Nephron (organoid): ENCODE results near the gene AREL1.

Experiments
- H3K27ac Mint-ChIP-seq, 3 experiments: 2 replicates each; pipeline ENCODE4 v1.8.0; 2020; ENCODE audit warnings: mixed read lengths in 3 of 3, mild to moderate bottlenecking in 2 of 3, moderate library complexity in 1 of 3
- H3K27me3 Mint-ChIP-seq: 2 replicates; pipeline ENCODE4 v1.8.0; 2021; ENCODE audit warnings: low read depth, mild to moderate bottlenecking, moderate library complexity, mixed read lengths
- H3K36me3 Mint-ChIP-seq: 2 replicates; pipeline ENCODE4 v1.8.0; 2020; ENCODE audit warnings: low read depth, mixed read lengths
- H3K4me1 Mint-ChIP-seq: 2 replicates; pipeline ENCODE4 v1.8.0; 2020; ENCODE audit warnings: mixed read lengths
- H3K4me3 Mint-ChIP-seq, 3 experiments: 2 replicates each; pipeline ENCODE4 v1.8.0; 2020; ENCODE audit warnings: mild to moderate bottlenecking in 3 of 3, mixed read lengths in 3 of 3, moderate library complexity in 2 of 3
- H3K9me3 Mint-ChIP-seq: 2 replicates; pipeline ENCODE4 v1.8.0; 2020; ENCODE audit warnings: mixed read lengths
- TF ChIP-seq, protein P1 (sequence below), 3 experiments: fragments of 200-600 bp; sonication (generic); IDR thresholded peaks; one replicate each; pipeline ENCODE4 v1.5.0; 2021; ENCODE audit warnings: antibody characterized with exemption in 3 of 3; ENCODE audit not compliant: unreplicated experiment in 3 of 3

The AREL1 gene

DNA sequence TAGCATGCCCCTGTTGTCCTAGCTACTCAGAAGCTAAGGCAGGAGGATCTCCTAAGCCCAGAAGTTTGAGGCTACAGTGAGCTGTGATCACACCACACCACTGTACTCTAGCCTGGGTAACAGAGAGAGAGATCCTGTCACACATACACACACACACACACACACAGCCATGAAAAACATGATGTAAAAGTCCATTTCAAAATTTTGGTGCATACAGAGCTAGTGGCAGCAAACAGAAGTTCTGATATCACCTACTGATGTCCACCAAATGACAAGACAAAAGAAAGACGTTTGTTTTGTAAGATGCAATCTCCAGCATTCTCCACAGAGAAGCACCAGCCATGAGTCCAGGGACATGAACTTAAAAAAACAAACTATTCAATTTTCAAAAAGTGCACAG lies 15.9 kb downstream of the AREL1 start:
- Mint-ChIP-seq H3K9me3 (peaks cover 8% of the 10 kb centered on the region), H3K4me3 (no peak overlapping the region), H3K4me1 (no peaks in the 10 kb centered on the region), H3K27me3 (no peaks in the 10 kb centered on the region), H3K36me3 (peaks cover 31% of the 10 kb centered on the region), H3K27ac (no peak overlapping the region)
- TF ChIP-seq, protein P1, sequence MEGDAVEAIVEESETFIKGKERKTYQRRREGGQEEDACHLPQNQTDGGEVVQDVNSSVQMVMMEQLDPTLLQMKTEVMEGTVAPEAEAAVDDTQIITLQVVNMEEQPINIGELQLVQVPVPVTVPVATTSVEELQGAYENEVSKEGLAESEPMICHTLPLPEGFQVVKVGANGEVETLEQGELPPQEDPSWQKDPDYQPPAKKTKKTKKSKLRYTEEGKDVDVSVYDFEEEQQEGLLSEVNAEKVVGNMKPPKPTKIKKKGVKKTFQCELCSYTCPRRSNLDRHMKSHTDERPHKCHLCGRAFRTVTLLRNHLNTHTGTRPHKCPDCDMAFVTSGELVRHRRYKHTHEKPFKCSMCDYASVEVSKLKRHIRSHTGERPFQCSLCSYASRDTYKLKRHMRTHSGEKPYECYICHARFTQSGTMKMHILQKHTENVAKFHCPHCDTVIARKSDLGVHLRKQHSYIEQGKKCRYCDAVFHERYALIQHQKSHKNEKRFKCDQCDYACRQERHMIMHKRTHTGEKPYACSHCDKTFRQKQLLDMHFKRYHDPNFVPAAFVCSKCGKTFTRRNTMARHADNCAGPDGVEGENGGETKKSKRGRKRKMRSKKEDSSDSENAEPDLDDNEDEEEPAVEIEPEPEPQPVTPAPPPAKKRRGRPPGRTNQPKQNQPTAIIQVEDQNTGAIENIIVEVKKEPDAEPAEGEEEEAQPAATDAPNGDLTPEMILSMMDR (IDR thresholded peaks at IDR 0.05; ENCODE audit: unreplicated experiment in 3 of 3) = no peak

DNA sequence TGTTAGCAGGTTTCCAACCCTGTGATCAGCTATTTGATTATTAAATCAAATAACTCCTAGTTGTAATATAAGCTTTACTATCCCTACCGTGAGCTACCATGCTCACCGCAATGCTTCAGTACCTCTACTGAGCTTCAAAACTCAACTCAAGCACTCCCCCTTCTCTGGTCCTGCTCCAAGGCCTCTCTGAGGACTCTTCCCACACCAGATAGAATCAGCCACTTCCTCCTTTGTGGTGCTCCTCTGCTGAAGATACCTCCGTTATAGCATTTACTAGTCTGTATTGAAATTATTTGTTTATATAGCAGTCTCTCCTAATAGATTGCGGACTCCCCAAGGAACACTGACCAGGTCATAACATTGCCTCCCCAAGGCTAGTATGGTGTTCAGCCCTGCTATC lies 17.5 kb downstream of the AREL1 start:
- H3K27ac Mint-ChIP-seq = no peak overlapping the region
- no peaks in the 10 kb centered on the region for H3K27me3 Mint-ChIP-seq
- H3K36me3 Mint-ChIP-seq = peaks cover 28% of the 10 kb centered on the region
- H3K4me3 Mint-ChIP-seq = no peak overlapping the region
- no peaks in the 10 kb centered on the region for H3K9me3 Mint-ChIP-seq
- TF ChIP-seq, protein P1 (IDR thresholded peaks at IDR 0.05; ENCODE audit: unreplicated experiment in 3 of 3) = no peak
- H3K4me1 Mint-ChIP-seq = no peaks in the 10 kb centered on the region

DNA sequence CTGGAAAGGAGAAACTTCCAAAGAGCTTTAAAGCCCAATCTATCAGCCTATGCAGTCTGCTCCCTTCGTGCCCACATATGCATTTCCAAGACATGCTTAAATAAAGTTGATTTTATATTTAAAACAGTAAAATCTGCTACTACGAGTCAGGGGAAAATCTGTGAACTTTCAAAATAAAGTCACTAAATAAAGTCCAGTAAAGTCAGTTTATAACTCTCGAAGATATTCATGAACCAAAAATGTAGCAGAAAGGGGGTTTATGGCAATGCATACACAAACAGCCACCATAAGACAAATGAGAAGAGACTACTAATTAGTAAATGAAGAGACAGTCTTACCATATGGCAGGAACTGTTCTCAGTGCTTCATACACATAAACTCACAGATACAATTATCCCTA lies 19.7 kb downstream of the AREL1 start:
- Mint-ChIP-seq H3K36me3 (peaks cover 33% of the 10 kb centered on the region), H3K4me3 (no peak overlapping the region), H3K27me3 (no peaks in the 10 kb centered on the region), H3K27ac (no peak overlapping the region), H3K4me1 (no peaks in the 10 kb centered on the region), H3K9me3 (no peaks in the 10 kb centered on the region)
- TF ChIP-seq, protein P1 (IDR thresholded peaks at IDR 0.05; ENCODE audit: unreplicated experiment in 3 of 3) = no peak

DNA sequence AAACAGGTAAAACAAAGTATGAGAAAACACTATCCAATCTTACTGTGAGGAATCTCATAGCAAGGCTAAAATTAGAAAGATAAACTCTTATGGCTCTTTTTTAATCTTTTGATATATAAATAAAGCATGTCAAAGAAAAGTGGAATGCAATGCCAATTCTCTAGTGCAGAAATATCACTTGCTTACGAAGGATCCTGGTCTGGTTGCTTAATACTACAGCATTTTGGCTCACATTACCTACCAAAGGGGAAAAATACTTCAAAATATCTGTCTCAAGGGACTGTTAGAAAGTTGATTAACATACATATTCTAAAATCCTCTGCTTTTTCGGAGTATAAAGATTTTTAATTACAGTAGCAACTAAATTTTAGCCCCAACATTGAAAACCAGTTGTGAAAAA lies 21.4 kb downstream of the AREL1 start:
- H3K4me1 Mint-ChIP-seq = no peaks in the 10 kb centered on the region
- H3K4me3 Mint-ChIP-seq = no peak overlapping the region
- peaks cover 29% of the 10 kb centered on the region for H3K36me3 Mint-ChIP-seq
- TF ChIP-seq, protein P1 (IDR thresholded peaks at IDR 0.05; ENCODE audit: unreplicated experiment in 3 of 3) = no peak
- no peaks in the 10 kb centered on the region for H3K27me3 Mint-ChIP-seq
- H3K27ac Mint-ChIP-seq = no peak overlapping the region
- H3K9me3 Mint-ChIP-seq = no peaks in the 10 kb centered on the region

DNA sequence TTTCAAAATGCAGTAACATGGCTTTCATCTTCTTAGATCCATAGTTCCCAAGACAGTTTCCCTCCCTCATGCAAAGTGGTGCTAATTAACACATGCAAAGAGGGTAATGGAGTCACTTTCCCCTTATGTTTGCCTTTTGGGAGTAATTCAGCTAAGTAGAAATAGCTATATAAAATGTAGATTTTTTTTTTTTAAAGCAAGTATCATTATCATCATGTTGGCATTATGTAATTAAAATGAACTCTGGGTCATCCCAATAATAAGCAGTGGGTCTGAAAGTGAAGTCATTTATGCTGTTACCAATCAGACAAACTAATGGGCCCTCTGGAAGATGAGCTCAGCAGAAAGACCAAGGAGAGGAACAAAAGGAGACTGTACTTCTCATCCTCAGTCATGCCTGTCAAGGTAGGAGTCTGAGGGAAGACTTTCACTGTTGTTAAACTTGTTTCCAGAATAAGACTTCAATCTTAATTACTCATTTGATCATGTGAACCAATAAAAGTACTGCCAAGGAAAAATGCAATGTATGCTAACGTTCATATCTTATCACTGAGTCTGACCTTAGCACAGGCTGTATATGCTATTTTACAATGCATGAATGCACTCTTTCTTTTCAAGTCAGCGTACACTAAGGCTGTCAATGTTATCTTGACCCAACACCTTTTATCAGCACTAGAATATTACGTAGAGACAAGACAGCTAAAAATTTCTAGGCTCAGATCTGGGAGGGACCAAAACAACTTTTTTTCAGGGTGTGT lies 26.8 kb downstream of the AREL1 start:
- TF ChIP-seq, protein P1 (IDR thresholded peaks at IDR 0.05; ENCODE audit: unreplicated experiment in 3 of 3) = no peak
- peaks cover 64% of the 10 kb centered on the region for H3K36me3 Mint-ChIP-seq
- no peak overlapping the region for H3K4me3 Mint-ChIP-seq
- no peaks in the 10 kb centered on the region for H3K9me3 Mint-ChIP-seq
- H3K27me3 Mint-ChIP-seq = no peaks in the 10 kb centered on the region
- H3K27ac Mint-ChIP-seq = no peak overlapping the region
- no peaks in the 10 kb centered on the region for H3K4me1 Mint-ChIP-seq

DNA sequence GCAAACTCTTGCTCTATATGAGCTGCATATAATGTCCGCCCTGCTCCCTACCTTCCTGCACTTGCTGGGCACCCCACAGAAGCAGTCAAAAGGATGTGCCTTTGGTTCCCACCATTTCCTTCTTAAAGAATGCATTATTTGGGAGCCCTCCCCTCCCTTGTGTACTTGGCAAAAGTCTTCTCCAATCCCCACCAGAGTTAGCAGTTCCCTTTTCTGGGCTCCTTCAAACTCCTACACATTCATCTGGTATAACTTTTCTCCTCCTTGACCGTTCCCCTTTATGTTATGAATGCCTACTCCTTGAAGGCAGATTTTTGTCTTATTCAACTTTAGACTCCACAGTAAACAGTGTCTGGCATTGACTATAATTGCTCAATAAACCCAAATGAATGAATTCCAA lies 27.8 kb downstream of the AREL1 start:
- Mint-ChIP-seq H3K36me3 (peaks cover 56% of the 10 kb centered on the region), H3K9me3 (no peaks in the 10 kb centered on the region), H3K4me3 (no peak overlapping the region), H3K27me3 (no peaks in the 10 kb centered on the region), H3K4me1 (no peaks in the 10 kb centered on the region), H3K27ac (no peak overlapping the region)
- TF ChIP-seq, protein P1 (IDR thresholded peaks at IDR 0.05; ENCODE audit: unreplicated experiment in 3 of 3) = no peak
